ENCODE results near the gene BEAN1. TPM values are rescaled to one million over a fixed set of nuclear protein-coding genes. Genes with fewer than 3 reads are reported as not detected.

The BEAN1 gene
- total and polyA plus RNA-seq, 9 of the 15 experiments (the other 6 are each of a cell fraction or from before 2014, with no cell fraction given): not detected

DNA sequence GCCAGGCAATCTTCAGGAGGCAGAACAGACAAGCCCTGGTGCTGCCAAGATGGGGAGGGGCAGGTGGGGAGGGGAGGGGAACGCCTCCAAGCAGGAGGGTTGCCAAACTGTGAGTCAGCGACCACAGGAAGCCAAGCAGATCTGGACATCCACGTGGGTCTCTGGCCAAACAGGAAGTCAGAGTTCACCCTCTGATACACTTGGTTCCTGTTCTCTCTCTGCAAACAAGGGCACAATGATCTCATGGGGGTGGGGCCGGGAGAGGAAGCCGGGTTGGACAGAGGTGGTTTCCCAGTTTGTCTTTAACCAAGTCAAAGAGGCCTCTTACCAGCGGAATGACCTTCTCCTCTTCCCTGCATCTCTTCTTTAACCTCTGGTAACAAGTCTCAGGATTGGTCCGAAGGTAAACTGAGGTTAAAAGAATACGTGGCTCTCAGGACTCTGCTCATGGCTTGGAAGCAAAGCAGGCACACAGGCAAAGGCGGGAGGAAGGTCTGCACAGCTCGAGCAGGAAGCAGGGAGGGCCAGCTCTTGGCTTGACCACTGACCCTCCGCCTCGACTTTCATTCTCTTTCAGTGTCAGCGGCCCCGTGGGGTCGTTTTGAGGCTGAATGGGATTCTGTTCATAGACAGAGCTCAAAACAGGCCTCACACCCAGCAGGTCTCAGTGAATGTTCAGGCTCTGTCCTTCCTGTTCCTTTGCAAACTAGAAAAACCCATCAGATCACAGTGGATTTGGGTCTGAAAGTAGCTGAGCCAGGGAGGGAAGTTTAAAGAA is 89.9 kb downstream of the BEAN1 start:
- Histone ChIP-seq H2AFZ (ENCODE audit: low read depth, low read length) (peak overlapping the region; percentile 95), H3K36me3 (ENCODE audit: control insufficient read depth, insufficient read depth, low read length) (no peaks in the 10 kb centered on the region; the same call in 2 of the 3 replicates), H3K4me3 (peak overlapping the region; percentile 30), H3K27ac (ENCODE audit: extremely low read depth, low read depth, low read length) (peak overlapping the region; percentile 94), H3K4me2 (ENCODE audit: insufficient read depth, low read length) (peak overlapping the region; percentile 75), H3K9me1 (ENCODE audit: control insufficient read depth, insufficient read depth, low read length) (no peaks in the 10 kb centered on the region), H3K27me3 (ENCODE audit: control insufficient read depth in 2 of 2, insufficient read depth in 2 of 2, low read length in 2 of 2) (no peaks in the 10 kb centered on the region), H3K9ac (ENCODE audit: insufficient read depth in 1 of 2, low read depth in 2 of 2, low read length in 2 of 2) (peak overlapping the region; percentile 85 to 92), H4K20me1 (replicated peaks; ENCODE audit: control insufficient read depth, insufficient read depth, low read length) (no peaks in the 10 kb centered on the region), H3K79me2 (ENCODE audit: control insufficient read depth, insufficient read depth, low read length) (no peaks in the 10 kb centered on the region), H3K9me3 (replicated peaks; ENCODE audit: control insufficient read depth, insufficient read depth, low read depth, low read length) (no peaks in the 10 kb centered on the region), H3K4me1 (replicated peaks in 1 of 2; ENCODE audit: control insufficient read depth in 2 of 2, insufficient read depth in 2 of 2, low read length in 2 of 2) (peaks cover 29 to 35% of the 10 kb centered on the region in 2 experiments)
- BruUV-seq (replicated peaks): TSS peak; percentile 99
- FAIRE-seq: peak; percentile 100
- ChIA-PET CTCF (ENCODE audit: low intra/inter-chr PET ratio) (interaction anchor here (0.9 kb wide), 1 partner anchor 35 kb away, joined by 3 read pairs; no protein-coding TSS in a partner anchor), POLR2A (interaction anchor here (1.0 kb wide), 1 partner anchor 61 kb away, joined by 3 read pairs; no protein-coding TSS in a partner anchor)
- in situ Hi-C loops (cut with MboI): no loop called here
- DNase-seq (ENCODE audit: extremely low read depth in 1 of 4, low spot score in 3 of 4): peak; percentile 95 to 98 (median 96)
- intact Hi-C loops (cut with micrococcal nuclease): loop anchor here (1.0 to 2.0 kb wide), 3 partner anchors 34 to 111 kb away; partner anchors contain the start of gene TK2
- peak; percentile 97 for ATAC-seq
- 2% methylated on average over 14 of the region's 15 CpGs for WGBS (ENCODE audit: insufficient coverage, low coverage, missing lambda C conversion rate)
- TF ChIP-seq ZNF384 (IDR thresholded peaks at IDR 0.05; ENCODE audit: low read depth, low read length): no peak
- TF ChIP-seq RBM14 (IDR thresholded peaks at IDR 0.05; ENCODE audit: borderline replicate concordance, insufficient read depth, low read depth, low read length): no peak
- peak in 1 of 2 experiments; percentile 82; a peak in 2 of 4 replicates for TF ChIP-seq HDAC1 (IDR thresholded peaks at IDR 0.05)
- no peak for TF ChIP-seq CBX2 (IDR thresholded peaks at IDR 0.05; ENCODE audit: insufficient read depth, low read length, poor library complexity, severe bottlenecking)
- TF ChIP-seq, protein P1, sequence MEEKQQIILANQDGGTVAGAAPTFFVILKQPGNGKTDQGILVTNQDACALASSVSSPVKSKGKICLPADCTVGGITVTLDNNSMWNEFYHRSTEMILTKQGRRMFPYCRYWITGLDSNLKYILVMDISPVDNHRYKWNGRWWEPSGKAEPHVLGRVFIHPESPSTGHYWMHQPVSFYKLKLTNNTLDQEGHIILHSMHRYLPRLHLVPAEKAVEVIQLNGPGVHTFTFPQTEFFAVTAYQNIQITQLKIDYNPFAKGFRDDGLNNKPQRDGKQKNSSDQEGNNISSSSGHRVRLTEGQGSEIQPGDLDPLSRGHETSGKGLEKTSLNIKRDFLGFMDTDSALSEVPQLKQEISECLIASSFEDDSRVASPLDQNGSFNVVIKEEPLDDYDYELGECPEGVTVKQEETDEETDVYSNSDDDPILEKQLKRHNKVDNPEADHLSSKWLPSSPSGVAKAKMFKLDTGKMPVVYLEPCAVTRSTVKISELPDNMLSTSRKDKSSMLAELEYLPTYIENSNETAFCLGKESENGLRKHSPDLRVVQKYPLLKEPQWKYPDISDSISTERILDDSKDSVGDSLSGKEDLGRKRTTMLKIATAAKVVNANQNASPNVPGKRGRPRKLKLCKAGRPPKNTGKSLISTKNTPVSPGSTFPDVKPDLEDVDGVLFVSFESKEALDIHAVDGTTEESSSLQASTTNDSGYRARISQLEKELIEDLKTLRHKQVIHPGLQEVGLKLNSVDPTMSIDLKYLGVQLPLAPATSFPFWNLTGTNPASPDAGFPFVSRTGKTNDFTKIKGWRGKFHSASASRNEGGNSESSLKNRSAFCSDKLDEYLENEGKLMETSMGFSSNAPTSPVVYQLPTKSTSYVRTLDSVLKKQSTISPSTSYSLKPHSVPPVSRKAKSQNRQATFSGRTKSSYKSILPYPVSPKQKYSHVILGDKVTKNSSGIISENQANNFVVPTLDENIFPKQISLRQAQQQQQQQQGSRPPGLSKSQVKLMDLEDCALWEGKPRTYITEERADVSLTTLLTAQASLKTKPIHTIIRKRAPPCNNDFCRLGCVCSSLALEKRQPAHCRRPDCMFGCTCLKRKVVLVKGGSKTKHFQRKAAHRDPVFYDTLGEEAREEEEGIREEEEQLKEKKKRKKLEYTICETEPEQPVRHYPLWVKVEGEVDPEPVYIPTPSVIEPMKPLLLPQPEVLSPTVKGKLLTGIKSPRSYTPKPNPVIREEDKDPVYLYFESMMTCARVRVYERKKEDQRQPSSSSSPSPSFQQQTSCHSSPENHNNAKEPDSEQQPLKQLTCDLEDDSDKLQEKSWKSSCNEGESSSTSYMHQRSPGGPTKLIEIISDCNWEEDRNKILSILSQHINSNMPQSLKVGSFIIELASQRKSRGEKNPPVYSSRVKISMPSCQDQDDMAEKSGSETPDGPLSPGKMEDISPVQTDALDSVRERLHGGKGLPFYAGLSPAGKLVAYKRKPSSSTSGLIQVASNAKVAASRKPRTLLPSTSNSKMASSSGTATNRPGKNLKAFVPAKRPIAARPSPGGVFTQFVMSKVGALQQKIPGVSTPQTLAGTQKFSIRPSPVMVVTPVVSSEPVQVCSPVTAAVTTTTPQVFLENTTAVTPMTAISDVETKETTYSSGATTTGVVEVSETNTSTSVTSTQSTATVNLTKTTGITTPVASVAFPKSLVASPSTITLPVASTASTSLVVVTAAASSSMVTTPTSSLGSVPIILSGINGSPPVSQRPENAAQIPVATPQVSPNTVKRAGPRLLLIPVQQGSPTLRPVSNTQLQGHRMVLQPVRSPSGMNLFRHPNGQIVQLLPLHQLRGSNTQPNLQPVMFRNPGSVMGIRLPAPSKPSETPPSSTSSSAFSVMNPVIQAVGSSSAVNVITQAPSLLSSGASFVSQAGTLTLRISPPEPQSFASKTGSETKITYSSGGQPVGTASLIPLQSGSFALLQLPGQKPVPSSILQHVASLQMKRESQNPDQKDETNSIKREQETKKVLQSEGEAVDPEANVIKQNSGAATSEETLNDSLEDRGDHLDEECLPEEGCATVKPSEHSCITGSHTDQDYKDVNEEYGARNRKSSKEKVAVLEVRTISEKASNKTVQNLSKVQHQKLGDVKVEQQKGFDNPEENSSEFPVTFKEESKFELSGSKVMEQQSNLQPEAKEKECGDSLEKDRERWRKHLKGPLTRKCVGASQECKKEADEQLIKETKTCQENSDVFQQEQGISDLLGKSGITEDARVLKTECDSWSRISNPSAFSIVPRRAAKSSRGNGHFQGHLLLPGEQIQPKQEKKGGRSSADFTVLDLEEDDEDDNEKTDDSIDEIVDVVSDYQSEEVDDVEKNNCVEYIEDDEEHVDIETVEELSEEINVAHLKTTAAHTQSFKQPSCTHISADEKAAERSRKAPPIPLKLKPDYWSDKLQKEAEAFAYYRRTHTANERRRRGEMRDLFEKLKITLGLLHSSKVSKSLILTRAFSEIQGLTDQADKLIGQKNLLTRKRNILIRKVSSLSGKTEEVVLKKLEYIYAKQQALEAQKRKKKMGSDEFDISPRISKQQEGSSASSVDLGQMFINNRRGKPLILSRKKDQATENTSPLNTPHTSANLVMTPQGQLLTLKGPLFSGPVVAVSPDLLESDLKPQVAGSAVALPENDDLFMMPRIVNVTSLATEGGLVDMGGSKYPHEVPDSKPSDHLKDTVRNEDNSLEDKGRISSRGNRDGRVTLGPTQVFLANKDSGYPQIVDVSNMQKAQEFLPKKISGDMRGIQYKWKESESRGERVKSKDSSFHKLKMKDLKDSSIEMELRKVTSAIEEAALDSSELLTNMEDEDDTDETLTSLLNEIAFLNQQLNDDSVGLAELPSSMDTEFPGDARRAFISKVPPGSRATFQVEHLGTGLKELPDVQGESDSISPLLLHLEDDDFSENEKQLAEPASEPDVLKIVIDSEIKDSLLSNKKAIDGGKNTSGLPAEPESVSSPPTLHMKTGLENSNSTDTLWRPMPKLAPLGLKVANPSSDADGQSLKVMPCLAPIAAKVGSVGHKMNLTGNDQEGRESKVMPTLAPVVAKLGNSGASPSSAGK (IDR thresholded peaks at IDR 0.05): peak; percentile 41
- no peak for TF ChIP-seq DEAF1 (CRISPR knock-in tag; IDR thresholded peaks at IDR 0.05)

Data from K562 (cell line).